GM13977 (cell line): ENCODE data around the gene SCGB1A1.

Source experiments
- DNase-seq: peaks from one replicate; pipeline ENCODE4 v3.0.0; 2012; ENCODE audit warnings: low spot score
- CTCF ChIP-seq: IDR thresholded peaks from 2 replicates; pipeline ENCODE4 v1.5.1; 2012; ENCODE audit warnings: mild to moderate bottlenecking, control low read depth; ENCODE audit not compliant: insufficient read depth; ENCODE audit errors: extremely low read depth, missing control alignments
- in situ Hi-C: fragments of 300-500 bp; cut with MboI; formaldehyde crosslinking; loops from one replicate; pipeline ENCODE4 v1.12.0; 2022; ENCODE audit warnings: low sequenced_read_pairs, low pct_unique_long_range_greater_than_20kb, mixed read lengths, inconsistent platforms; ENCODE audit not compliant: unreplicated experiment

SCGB1A1 gene

GRCh38 chr11:62471603-62472002, 52.8 kb downstream of the SCGB1A1 start:
- TF ChIP-seq CTCF = no peak
- DNase-seq = no peak
- in situ Hi-C loops = no loop called here

- no peak for TF ChIP-seq CTCF
- in situ Hi-C loops = no loop called here
- DNase-seq = no peak
These were observed 53.4 kb downstream of the SCGB1A1 start for GRCh38 chr11:62472063-62472884.
